ENCODE data around the gene GPC2.
"Not testable (repeated sequence)": the region's sequence is repeated elsewhere in the genome, so short reads cannot be mapped to it uniquely, and the experiment has no call there.

The GPC2 gene

DNA sequence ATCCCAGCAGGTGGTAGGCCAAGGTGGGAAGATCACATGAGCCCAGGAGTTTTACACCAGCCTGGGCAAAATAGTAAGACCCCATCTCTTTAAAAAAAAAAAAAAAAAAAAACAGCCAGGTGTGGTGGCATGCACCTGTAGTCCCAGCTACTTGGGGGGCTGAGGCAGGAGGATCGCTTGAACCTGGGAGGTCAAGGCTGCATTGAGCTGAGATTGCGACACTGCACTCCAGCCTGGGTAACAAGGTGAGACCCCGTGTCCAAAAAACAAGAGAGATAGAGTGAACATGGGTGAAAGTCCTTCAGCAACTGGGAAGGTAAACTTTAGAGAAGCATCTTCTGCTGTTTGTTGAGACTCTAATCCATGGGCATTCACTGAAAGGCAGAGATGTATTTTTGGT lies 34.7 kb downstream of the GPC2 start:
- TF ChIP-seq, protein P1, sequence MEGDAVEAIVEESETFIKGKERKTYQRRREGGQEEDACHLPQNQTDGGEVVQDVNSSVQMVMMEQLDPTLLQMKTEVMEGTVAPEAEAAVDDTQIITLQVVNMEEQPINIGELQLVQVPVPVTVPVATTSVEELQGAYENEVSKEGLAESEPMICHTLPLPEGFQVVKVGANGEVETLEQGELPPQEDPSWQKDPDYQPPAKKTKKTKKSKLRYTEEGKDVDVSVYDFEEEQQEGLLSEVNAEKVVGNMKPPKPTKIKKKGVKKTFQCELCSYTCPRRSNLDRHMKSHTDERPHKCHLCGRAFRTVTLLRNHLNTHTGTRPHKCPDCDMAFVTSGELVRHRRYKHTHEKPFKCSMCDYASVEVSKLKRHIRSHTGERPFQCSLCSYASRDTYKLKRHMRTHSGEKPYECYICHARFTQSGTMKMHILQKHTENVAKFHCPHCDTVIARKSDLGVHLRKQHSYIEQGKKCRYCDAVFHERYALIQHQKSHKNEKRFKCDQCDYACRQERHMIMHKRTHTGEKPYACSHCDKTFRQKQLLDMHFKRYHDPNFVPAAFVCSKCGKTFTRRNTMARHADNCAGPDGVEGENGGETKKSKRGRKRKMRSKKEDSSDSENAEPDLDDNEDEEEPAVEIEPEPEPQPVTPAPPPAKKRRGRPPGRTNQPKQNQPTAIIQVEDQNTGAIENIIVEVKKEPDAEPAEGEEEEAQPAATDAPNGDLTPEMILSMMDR (IDR thresholded peaks at IDR 0.05; ENCODE audit: low read depth, low read length, missing control alignments) = no peak
- no peak for DNase-seq (ENCODE audit: extremely low read depth, low read depth)
- no peak overlapping the region for H3K4me3 ChIP-seq (replicated peaks; ENCODE audit: low read depth, low read length)

DNA sequence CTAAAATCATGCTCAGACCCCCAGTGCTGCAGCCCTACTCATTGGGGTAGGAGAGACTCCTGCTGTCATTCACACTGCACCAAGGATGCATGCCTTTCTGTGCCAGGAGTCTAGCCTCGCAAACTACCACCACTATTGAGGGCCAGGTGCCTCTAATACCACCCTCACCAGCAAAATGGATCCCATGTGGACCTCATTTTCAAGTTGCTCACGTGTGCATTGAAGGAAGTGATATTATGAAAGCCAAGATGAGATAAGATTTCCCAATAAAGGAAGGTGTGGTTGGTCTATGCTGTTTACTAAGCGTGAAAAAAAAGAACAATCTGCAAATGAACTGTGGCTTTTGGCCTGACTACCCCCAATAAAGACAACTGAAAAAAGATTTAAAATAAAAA lies 35.6 kb downstream of the GPC2 start:
- no peak for DNase-seq (ENCODE audit: extremely low read depth, low read depth)
- TF ChIP-seq, protein P1 (IDR thresholded peaks at IDR 0.05; ENCODE audit: low read depth, low read length, missing control alignments) = no peak
- H3K4me3 ChIP-seq (replicated peaks; ENCODE audit: low read depth, low read length) = no peak overlapping the region

DNA sequence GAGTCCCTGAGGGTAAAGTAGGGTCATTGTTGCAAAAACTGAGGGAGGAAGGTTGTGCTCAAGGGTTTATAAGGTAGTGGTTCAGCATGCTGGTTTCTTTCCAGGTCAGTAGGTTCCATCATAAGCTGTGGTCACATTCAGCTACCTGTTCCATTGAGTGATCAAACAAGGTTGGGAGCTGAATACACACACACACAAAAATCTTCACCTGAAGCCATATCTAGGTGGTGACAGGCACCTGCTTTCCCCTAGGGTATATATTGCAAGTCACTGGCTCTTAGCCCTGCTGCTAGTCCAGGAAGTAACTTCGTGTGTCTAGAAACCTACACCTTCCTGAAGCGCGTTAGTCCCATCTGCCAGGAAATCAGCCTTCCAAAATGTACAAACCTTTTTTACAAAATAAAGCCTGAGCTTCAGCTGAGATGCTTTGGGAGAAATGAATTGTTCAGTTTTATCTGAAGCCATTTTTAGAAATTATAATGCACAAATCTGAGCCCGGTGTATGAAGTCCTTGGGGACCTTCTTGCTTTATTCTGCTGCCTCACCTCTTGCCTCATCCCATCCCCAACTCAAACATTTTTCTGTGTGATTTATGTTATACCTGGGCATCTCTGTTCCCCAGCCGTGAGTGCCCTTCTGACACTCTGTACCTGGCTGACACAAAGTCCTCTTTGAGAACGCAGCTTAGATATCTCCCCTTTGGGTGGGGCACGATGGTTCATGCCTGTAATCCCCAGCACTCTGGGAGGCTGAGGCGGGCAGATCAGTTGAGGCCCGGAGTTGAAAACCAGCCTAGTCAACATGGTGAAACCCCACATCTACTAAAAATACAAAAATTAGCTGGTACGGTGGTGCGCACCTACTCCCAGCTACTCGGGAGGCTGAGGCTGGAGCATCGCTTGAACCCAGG lies 39.1 kb downstream of the GPC2 start:
- no peak for DNase-seq (ENCODE audit: extremely low read depth, low read depth)
- no peak overlapping the region for H3K4me3 ChIP-seq (replicated peaks; ENCODE audit: low read depth, low read length)
- TF ChIP-seq, protein P1 (IDR thresholded peaks at IDR 0.05; ENCODE audit: low read depth, low read length, missing control alignments) = no peak

DNA sequence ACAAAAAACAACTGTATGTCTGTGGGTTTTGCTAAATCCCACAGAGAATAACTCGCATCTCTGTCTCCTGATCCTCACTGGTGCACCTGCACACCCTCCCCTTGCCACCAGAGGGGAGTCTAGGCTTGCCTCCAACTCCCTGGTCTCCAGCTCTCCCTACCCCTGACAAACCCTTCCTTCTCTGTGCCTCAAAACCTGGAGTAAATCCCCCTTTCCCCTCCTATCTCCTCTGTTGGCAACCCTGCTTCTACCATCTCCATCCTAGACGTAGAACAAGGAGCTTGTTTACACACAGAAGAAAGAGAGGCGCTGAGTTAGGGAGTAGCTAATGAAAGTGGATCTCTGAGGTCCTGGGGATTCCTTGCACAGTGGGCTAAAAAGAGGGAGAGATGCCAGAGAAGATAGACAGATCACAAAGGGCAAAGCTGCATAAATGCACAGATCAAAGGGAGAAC lies 44.5 kb downstream of the GPC2 start:
- TF ChIP-seq, protein P1 (IDR thresholded peaks at IDR 0.05; ENCODE audit: low read depth, low read length, missing control alignments) = peak; percentile 93
- H3K4me3 ChIP-seq (replicated peaks; ENCODE audit: low read depth, low read length) = no peak overlapping the region
- peak; percentile 40 for DNase-seq (ENCODE audit: extremely low read depth, low read depth)

DNA sequence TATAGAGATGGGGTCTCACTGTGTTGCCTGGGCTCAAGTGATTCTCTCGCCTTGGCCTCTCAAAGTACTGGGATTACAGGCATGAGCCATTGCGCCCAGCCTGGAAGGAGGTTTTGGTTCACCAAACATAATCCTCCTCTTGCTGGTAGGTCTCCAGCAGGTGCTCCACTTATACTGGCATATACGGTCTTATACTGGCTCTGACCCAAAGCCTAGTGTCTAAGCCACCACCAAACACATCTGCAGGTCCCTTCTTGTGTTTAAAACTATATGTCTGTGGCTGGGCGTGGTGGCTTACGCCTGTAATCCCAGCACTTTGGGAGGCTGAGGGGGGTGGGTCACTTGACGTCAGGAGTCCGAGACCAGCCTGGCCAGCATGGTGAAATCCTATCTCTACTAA lies 45.1 kb downstream of the GPC2 start:
- TF ChIP-seq, protein P1 (IDR thresholded peaks at IDR 0.05; ENCODE audit: low read depth, low read length, missing control alignments) = no peak
- no peak overlapping the region for H3K4me3 ChIP-seq (replicated peaks; ENCODE audit: low read depth, low read length)
- DNase-seq (ENCODE audit: extremely low read depth, low read depth) = no peak

DNA sequence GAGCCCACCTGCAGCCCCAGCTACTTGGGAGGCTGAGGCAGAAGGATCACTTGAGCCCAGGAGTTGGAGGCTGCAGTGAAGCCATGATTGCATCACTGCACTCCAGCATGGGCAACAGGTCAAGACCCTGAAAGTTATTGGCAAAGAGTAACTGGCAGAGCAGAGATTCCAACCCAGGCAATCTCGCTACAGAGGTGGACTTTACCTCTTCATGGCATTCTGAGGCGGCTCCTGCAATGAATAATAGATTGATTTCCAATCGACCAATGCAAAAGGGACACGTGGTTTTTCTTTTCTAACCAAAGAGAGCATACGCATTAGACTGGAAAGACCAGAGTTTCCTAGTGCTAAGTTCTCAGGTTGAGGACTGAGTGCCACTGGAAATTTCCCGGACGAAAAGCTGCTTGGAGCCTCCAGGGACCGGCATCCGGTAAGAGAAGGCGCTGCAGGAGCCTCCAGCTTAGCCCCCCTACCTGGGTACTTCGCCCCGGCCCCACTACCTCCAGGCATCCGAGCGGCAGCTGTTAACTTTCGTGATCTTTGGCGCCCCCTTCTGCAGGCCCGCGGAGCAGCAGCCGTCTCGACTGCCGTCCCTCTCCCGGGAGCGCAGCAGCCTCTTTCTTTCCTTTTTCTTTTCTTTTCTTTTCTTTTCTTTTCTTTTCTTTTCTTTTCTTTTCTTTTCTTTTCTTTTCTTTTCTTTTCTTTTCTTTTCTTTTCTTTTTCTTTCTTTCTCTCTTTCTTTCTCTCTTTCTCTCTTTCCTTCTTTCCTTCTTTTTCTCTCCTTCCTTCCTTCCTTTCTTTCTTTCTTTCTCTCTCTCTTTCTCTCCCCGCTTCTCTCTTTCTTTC lies 46.4 kb downstream of the GPC2 start:
- H3K4me3 ChIP-seq (replicated peaks; ENCODE audit: low read depth, low read length) = no peak overlapping the region
- no peak for DNase-seq (ENCODE audit: extremely low read depth, low read depth)
- TF ChIP-seq, protein P1 (IDR thresholded peaks at IDR 0.05; ENCODE audit: low read depth, low read length, missing control alignments) = peak; percentile 57

DNA sequence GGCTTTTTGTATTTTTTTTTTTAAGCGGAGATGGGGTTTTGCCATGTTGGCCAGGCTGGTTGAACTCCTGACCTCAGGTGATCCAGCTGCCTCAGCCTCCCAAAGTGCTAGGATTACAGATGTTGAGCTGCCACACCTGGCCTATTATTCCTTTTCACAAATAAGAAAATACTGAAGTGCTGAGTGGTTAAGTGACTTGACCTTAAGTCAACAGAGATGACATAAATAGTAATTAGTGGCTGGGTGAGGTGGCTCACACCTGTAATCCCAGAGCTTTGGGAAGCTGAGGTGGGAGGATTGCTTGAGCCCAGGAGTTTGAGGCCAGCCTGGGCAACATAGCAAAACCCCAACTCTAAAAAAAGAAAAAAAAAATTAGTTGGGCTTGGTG lies 47.0 kb downstream of the GPC2 start:
- DNase-seq (ENCODE audit: extremely low read depth, low read depth); H3K4me3 ChIP-seq (replicated peaks; ENCODE audit: low read depth, low read length): not testable (repeated sequence)
